Activated CD8-positive, alpha-beta memory T cell treated with anti-CD3 and anti-CD28 coated beads, Interleukin-2, amount 10 ng/mL, durations not matched to agents 7 days and 5 days (primary cell): ENCODE results near the gene ZNF536. TPM values are rescaled to one million over a fixed set of nuclear protein-coding genes. Genes with fewer than 3 reads are reported as not detected.

Source experiments
- ATAC-seq: fragments of 150-1000 bp; cut with Tn5 transposase; one replicate; pipeline ENCODE4 v1.10.0; 2021; ENCODE audit warnings: moderate library complexity
- CTCF ChIA-PET: fragments of 350-600 bp; sonication (Branson Sonifier 250); formaldehyde crosslinking; loops from one replicate; lab custom pipeline; 2021; ENCODE audit warnings: antibody characterized with exemption; lab: Charles Lee
- DNase-seq: peaks from one replicate; pipeline ENCODE4 v3.0.0-alpha.2; 2020
- H3K27ac Mint-ChIP-seq: one replicate; pipeline ENCODE4 v1.8.0; 2021; ENCODE audit warnings: mild to moderate bottlenecking, mixed read lengths
- H3K27me3 Mint-ChIP-seq: one replicate; pipeline ENCODE4 v1.8.0; 2021; ENCODE audit warnings: mixed read lengths
- H3K36me3 Mint-ChIP-seq: one replicate; pipeline ENCODE4 v1.8.0; 2021; ENCODE audit warnings: mild to moderate bottlenecking, mixed read lengths
- H3K4me1 Mint-ChIP-seq: one replicate; pipeline ENCODE4 v1.8.0; 2021; ENCODE audit warnings: mixed read lengths
- H3K4me3 Mint-ChIP-seq: one replicate; pipeline ENCODE4 v1.8.0; 2021; ENCODE audit warnings: mild to moderate bottlenecking, moderate library complexity, mixed read lengths
- H3K9me3 Mint-ChIP-seq: one replicate; pipeline ENCODE4 v1.8.0; 2022; ENCODE audit warnings: low read depth, mixed read lengths
- total RNA-seq, 2 experiments: library from RNA; stranded (reverse); gene quantifications; one replicate each; pipeline ENCODE4 v1.2.3, GENCODE V29; 2021

ZNF536 gene
- total RNA-seq, 2 experiments from 2014 or later = not detected

GRCh38 chr19:30604657-30605056 is 232.5 kb downstream of the ZNF536 start:
- Mint-ChIP-seq H3K4me1 (no peaks in the 10 kb centered on the region), H3K36me3 (no peaks in the 10 kb centered on the region), H3K4me3 (no peak overlapping the region), H3K27ac (no peak overlapping the region), H3K27me3 (no peaks in the 10 kb centered on the region), H3K9me3 (no peaks in the 10 kb centered on the region)
- ATAC-seq (no peak), DNase-seq (no peak)
- CTCF ChIA-PET = no interaction called here

GRCh38 chr19:30605333-30605732 is 233.1 kb downstream of the ZNF536 start:
- no peaks in the 10 kb centered on the region for H3K36me3 Mint-ChIP-seq
- H3K4me3 Mint-ChIP-seq = no peak overlapping the region
- no peaks in the 10 kb centered on the region for H3K4me1 Mint-ChIP-seq
- no peaks in the 10 kb centered on the region for H3K27me3 Mint-ChIP-seq
- DNase-seq (no peak), ATAC-seq (no peak)
- H3K27ac Mint-ChIP-seq = no peak overlapping the region
- CTCF ChIA-PET = no interaction called here
- H3K9me3 Mint-ChIP-seq = no peaks in the 10 kb centered on the region

GRCh38 chr19:30606114-30607050 is 234.2 kb downstream of the ZNF536 start:
- H3K4me3 Mint-ChIP-seq = no peak overlapping the region
- CTCF ChIA-PET = no interaction called here
- H3K9me3 Mint-ChIP-seq = no peaks in the 10 kb centered on the region
- ATAC-seq = no peak
- DNase-seq = no peak
- no peaks in the 10 kb centered on the region for H3K27me3 Mint-ChIP-seq
- H3K4me1 Mint-ChIP-seq = no peaks in the 10 kb centered on the region
- no peaks in the 10 kb centered on the region for H3K36me3 Mint-ChIP-seq
- no peak overlapping the region for H3K27ac Mint-ChIP-seq
